WTC11 (cell line): ENCODE data around the gene S1PR5. TPM values are rescaled to one million over a fixed set of nuclear protein-coding genes. Genes with fewer than 3 reads are reported as not detected.
A peak's percentile ranks its signal among the peaks of the same experiment; 100 is the strongest.

Experiments used
- AR ChIP-seq: fragments of 250-450 bp; sonication (Bioruptor Pico); IDR thresholded peaks from 2 replicates; pipeline ENCODE4 v1.9.0; 2021; ENCODE audit warnings: mild to moderate bottlenecking
- ERG ChIP-seq: fragments of 250-450 bp; sonication (Bioruptor Pico); IDR thresholded peaks from 2 replicates; pipeline ENCODE4 v1.8.0; 2021; ENCODE audit warnings: mild to moderate bottlenecking
- FOXJ3 ChIP-seq: sonication (generic); formaldehyde crosslinking; IDR thresholded peaks from 2 replicates; pipeline ENCODE4 v1.9.0; 2021; ENCODE audit warnings: missing genetic modification reagents, mild to moderate bottlenecking, borderline replicate concordance
- FOXK1 ChIP-seq: sonication (generic); formaldehyde crosslinking; IDR thresholded peaks from 2 replicates; pipeline ENCODE4 v1.8.0; 2022; ENCODE audit warnings: mild to moderate bottlenecking, moderate library complexity, missing genetic modification reagents
- FOXP1 ChIP-seq: sonication (generic); formaldehyde crosslinking; IDR thresholded peaks from 2 replicates; pipeline ENCODE4 v1.8.0; 2022; ENCODE audit warnings: missing genetic modification reagents, mild to moderate bottlenecking, moderate library complexity, borderline replicate concordance
- FOXP4 ChIP-seq: sonication (generic); formaldehyde crosslinking; IDR thresholded peaks from 2 replicates; pipeline ENCODE4 v1.8.0; 2022; ENCODE audit warnings: mild to moderate bottlenecking, missing genetic modification reagents
- GRHL2 ChIP-seq: fragments of 250-450 bp; sonication (Bioruptor Pico); IDR thresholded peaks from 2 replicates; pipeline ENCODE4 v1.8.0; 2022; ENCODE audit warnings: mild to moderate bottlenecking, moderate library complexity; ENCODE audit not compliant: insufficient replicate concordance, severe bottlenecking
- GTF2I ChIP-seq: fragments of 250-450 bp; sonication (Bioruptor Pico); conservative IDR thresholded peaks from 2 replicates; pipeline ENCODE4 v1.4.0; 2021; ENCODE audit warnings: mild to moderate bottlenecking
- HMGA2 ChIP-seq: fragments of 250-450 bp; sonication (Bioruptor Pico); IDR thresholded peaks from 2 replicates; pipeline ENCODE4 v1.4.0; 2021; ENCODE audit warnings: mild to moderate bottlenecking, moderate library complexity
- JUN ChIP-seq: sonication (generic); formaldehyde crosslinking; IDR thresholded peaks from 2 replicates; pipeline ENCODE4 v1.8.0; 2023; ENCODE audit warnings: mild to moderate bottlenecking, missing genetic modification reagents
- KAT7 ChIP-seq: sonication (generic); formaldehyde crosslinking; IDR thresholded peaks from 2 replicates; pipeline ENCODE4 v1.8.1; 2023; ENCODE audit warnings: missing genetic modification reagents, mild to moderate bottlenecking, borderline replicate concordance
- NFATC4 ChIP-seq: fragments of 250-450 bp; sonication (Bioruptor Pico); IDR thresholded peaks from 2 replicates; pipeline ENCODE4 v1.9.0; 2021; ENCODE audit warnings: mild to moderate bottlenecking
- NFE2L1 ChIP-seq: sonication (generic); formaldehyde crosslinking; IDR thresholded peaks from 2 replicates; pipeline ENCODE4 v1.8.1; 2023; ENCODE audit warnings: missing genetic modification reagents
- NFYB ChIP-seq: sonication (generic); formaldehyde crosslinking; conservative IDR thresholded peaks from 2 replicates; pipeline ENCODE4 v1.8.0; 2022; ENCODE audit warnings: low read depth, missing genetic modification reagents
- NR1H2 ChIP-seq: sonication (generic); formaldehyde crosslinking; IDR thresholded peaks from 2 replicates; pipeline ENCODE4 v1.9.0; 2021; ENCODE audit warnings: mild to moderate bottlenecking, moderate library complexity, missing genetic modification reagents
- PRDM15 ChIP-seq: sonication (generic); formaldehyde crosslinking; IDR thresholded peaks from 2 replicates; pipeline ENCODE4 v1.8.0; 2022; ENCODE audit warnings: missing genetic modification reagents
- SMAD3 ChIP-seq: sonication (generic); formaldehyde crosslinking; IDR thresholded peaks from 2 replicates; pipeline ENCODE4 v1.8.0; 2022; ENCODE audit warnings: missing genetic modification reagents, mild to moderate bottlenecking, borderline replicate concordance
- SOX15 ChIP-seq: fragments of 250-450 bp; sonication (Bioruptor Pico); IDR thresholded peaks from 2 replicates; pipeline ENCODE4 v1.9.0; 2021; ENCODE audit warnings: mild to moderate bottlenecking
- STAT6 ChIP-seq: sonication (generic); formaldehyde crosslinking; conservative IDR thresholded peaks from 2 replicates; pipeline ENCODE4 v1.8.1; 2023; ENCODE audit warnings: mild to moderate bottlenecking, low read depth, missing genetic modification reagents, moderate library complexity
- TCF7 ChIP-seq: sonication (generic); formaldehyde crosslinking; IDR thresholded peaks from 2 replicates; pipeline ENCODE4 v1.8.0; 2022; ENCODE audit warnings: mild to moderate bottlenecking, low read depth, missing genetic modification reagents, moderate library complexity
- TEAD1 ChIP-seq: sonication (generic); formaldehyde crosslinking; IDR thresholded peaks from 2 replicates; pipeline ENCODE4 v1.8.0; 2022; ENCODE audit warnings: mild to moderate bottlenecking, missing genetic modification reagents
- TEAD4 ChIP-seq: sonication (generic); formaldehyde crosslinking; IDR thresholded peaks from 2 replicates; pipeline ENCODE4 v1.8.0; 2022; ENCODE audit warnings: mild to moderate bottlenecking, missing genetic modification reagents
- USF1 ChIP-seq: sonication (generic); formaldehyde crosslinking; IDR thresholded peaks from 2 replicates; pipeline ENCODE4 v1.8.0; 2022; ENCODE audit warnings: mild to moderate bottlenecking, missing genetic modification reagents
- ZMAT4 ChIP-seq: fragments of 250-450 bp; sonication (Bioruptor Pico); IDR thresholded peaks from 2 replicates; pipeline ENCODE4 v1.9.0; 2021; ENCODE audit warnings: mild to moderate bottlenecking
- ZNF121 ChIP-seq: sonication (generic); formaldehyde crosslinking; IDR thresholded peaks from 2 replicates; pipeline ENCODE4 v1.8.0; 2023; ENCODE audit warnings: missing genetic modification reagents
- ZNF263 ChIP-seq: sonication (generic); formaldehyde crosslinking; IDR thresholded peaks from 2 replicates; pipeline ENCODE4 v1.8.1; 2022; ENCODE audit warnings: low read depth, mild to moderate bottlenecking, moderate library complexity, missing genetic modification reagents
- ZNF671 ChIP-seq: fragments of 250-450 bp; sonication (Bioruptor Pico); IDR thresholded peaks from 2 replicates; pipeline ENCODE4 v1.8.0; 2021; ENCODE audit warnings: mild to moderate bottlenecking
- total RNA-seq: library from RNA; stranded (reverse); gene quantifications from 3 replicates; pipeline ENCODE4 v1.2.3, GENCODE V29; 2021

The S1PR5 gene
- total RNA-seq, 1 experiment from 2014 or later: 5.4 TPM

- TF ChIP-seq NR1H2 (CRISPR knock-in tag) (0 out of 2 replicates have a peak, but pooled peaks have one; percentile 22), SMAD3 (CRISPR knock-in tag) (no peak), GTF2I (CRISPR knock-in tag) (no peak), KAT7 (CRISPR knock-in tag) (0 out of 2 replicates have a peak, but pooled peaks have one; percentile 83), USF1 (no peak), GRHL2 (CRISPR knock-in tag) (no peak), FOXK1 (peak; percentile 78), TCF7 (CRISPR knock-in tag) (peak; percentile 14; the same call in 1 of the 2 replicates), FOXP4 (peak; percentile 51), TEAD4 (no peak; the same call in 1 of the 2 replicates), NFATC4 (CRISPR knock-in tag) (no peak), PRDM15 (CRISPR knock-in tag) (no peak), JUN (CRISPR knock-in tag) (no peak), ZMAT4 (CRISPR knock-in tag) (no peak), ERG (CRISPR knock-in tag) (no peak), NFE2L1 (CRISPR knock-in tag) (peak; percentile 99), STAT6 (CRISPR knock-in tag) (no peak), SOX15 (no peak), AR (no peak), FOXP1 (CRISPR knock-in tag) (peak; percentile 57), ZNF671 (CRISPR knock-in tag) (no peak), NFYB (CRISPR knock-in tag) (peak; percentile 44), TEAD1 (CRISPR knock-in tag) (no peak), HMGA2 (CRISPR knock-in tag) (no peak), ZNF263 (no peak), ZNF121 (CRISPR knock-in tag) (0 out of 2 replicates have a peak, but pooled peaks have one; percentile 4), FOXJ3 (CRISPR knock-in tag) (no peak)
Measured at GRCh38 chr19:10502524-10503001, 14.7 kb downstream of the S1PR5 start (continued).
